Endothelial cell of coronary artery (primary cell): ENCODE measurements around the gene FAM240A. TPM values are rescaled to one million over a fixed set of nuclear protein-coding genes. Genes with fewer than 3 reads are reported as not detected.

Experiments used
- total RNA-seq: library from RNA; depleted of rRNA; stranded (reverse); fragments of >200 nt; gene quantifications from 2 replicates; pipeline ENCODE4 v1.2.3, GENCODE V29; 2014

FAM240A gene
- not detected in 2 replicates for total RNA-seq

DNA sequence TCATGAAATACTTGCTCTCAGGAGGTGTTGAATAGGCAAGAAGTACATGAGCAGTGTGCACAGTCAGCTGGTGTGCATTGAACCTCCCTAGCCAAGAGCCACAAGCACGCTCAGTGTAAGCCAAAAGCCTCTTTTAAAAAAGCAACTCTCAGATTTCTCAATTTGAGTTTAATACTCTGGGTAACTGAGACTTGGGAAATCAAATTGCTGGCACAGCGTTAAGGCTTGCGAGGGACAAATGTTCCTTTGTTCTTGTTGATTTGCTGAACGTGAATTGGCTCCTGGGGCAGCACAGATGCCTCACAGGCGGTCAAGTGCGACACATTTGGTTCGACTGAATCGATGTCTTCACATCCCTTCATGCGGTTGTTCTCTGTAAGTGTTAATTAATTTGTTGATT lies at the start of gene FAM240A:
FAM240A (plus strand) TSS at position 202 of the 400 bp plus-strand sequence; CDS start at position 361, 159 bp downstream.

DNA sequence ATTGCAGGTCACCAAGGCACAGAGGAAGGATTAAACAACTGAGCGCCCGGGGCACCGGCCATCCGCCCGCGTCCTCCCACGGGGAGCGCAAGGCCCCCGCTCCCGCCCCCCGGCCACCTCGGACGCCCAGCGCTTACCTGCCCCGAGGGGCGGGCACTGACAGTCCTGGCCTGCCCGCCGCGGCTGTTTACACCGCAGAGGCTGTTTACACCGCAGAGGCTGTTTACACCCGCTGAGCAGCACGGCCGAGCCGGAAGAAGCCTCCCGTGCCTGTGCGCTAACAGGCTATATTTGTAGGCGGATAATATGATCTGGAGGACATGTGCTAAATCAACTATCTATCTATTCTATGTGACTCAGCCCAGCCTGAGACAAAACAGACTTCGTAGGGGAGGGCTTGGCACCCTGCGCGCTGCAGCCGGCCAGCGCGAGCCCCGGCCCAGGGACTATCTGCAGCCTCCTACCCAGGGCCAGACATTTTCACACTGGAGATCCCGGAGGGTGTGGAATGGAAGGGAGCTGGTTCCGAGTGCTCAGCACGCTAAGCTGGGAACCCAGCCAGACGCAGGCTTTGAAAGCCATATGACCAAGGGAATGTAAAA lies 46.2 kb upstream of the FAM240A start, which contains the start of gene LRRC2:
LRRC2 (minus strand) TSS at position 263 of the 602 bp plus-strand sequence. CDS start 14,711 bp downstream, outside the sequence.

Other genes starting within 250 kb of the FAM240A start
- not detected in 2 replicates for gene CCR5, start 241.6 kb upstream of the FAM240A start, total RNA-seq
- gene CCRL2, start 205.3 kb upstream of the FAM240A start, total RNA-seq: 4.7 and 4.9 TPM in 2 replicates
- gene LTF, start 147.6 kb upstream of the FAM240A start, total RNA-seq: 0.09 TPM in 1 of 2 replicates, not detected in the other
- not detected in 2 replicates for gene RTP3, start 114.5 kb upstream of the FAM240A start, total RNA-seq
- gene LRRC2, start 46.2 kb upstream of the FAM240A start, total RNA-seq: under 0.01 and 0.09 TPM in 2 replicates
- 5.0 and 8.5 TPM in 2 replicates for gene ALS2CL, start 81.2 kb downstream of the FAM240A start, total RNA-seq
- 0.19 TPM in 1 of 2 replicates, not detected in the other for gene TMIE, start 88.9 kb downstream of the FAM240A start, total RNA-seq
- gene PRSS50, start 105.3 kb downstream of the FAM240A start, total RNA-seq: not detected in 2 replicates